HG03108 (cell line): ENCODE data around the gene SOWAHA.
"Not testable (repeated sequence)": the region's sequence is repeated elsewhere in the genome, so short reads cannot be mapped to it uniquely, and the experiment has no call there.

Source experiments
- ATAC-seq: cut with Tn5 transposase; IDR thresholded peaks from one replicate; pipeline ENCODE4 v1.9.1; 2021; ENCODE audit warnings: moderate library complexity; ENCODE audit not compliant: unreplicated experiment

The SOWAHA gene

GRCh38 chr5:132848270-132848669 is 35.2 kb downstream of the SOWAHA start:
- ATAC-seq = no peak

- ATAC-seq = no peak
Observed at GRCh38 chr5:132849347-132849746, 36.2 kb downstream of the SOWAHA start.

GRCh38 chr5:132850066-132850465 is 37.0 kb downstream of the SOWAHA start:
- ATAC-seq = no peak

GRCh38 chr5:132853323-132853722 is 40.2 kb downstream of the SOWAHA start:
- no peak for ATAC-seq

GRCh38 chr5:132853790-132854189 is 40.7 kb downstream of the SOWAHA start:
- no peak for ATAC-seq

GRCh38 chr5:132854301-132854700 is 41.2 kb downstream of the SOWAHA start:
- no peak for ATAC-seq

GRCh38 chr5:132854992-132855391 is 41.9 kb downstream of the SOWAHA start:
- ATAC-seq = not testable (repeated sequence)

- no peak for ATAC-seq
Observed at GRCh38 chr5:132856011-132856410, 42.9 kb downstream of the SOWAHA start.

- no peak for ATAC-seq
Observed at GRCh38 chr5:132859889-132860437, 46.9 kb downstream of the SOWAHA start.

- ATAC-seq = no peak
Observed at GRCh38 chr5:132860742-132861141, 47.6 kb downstream of the SOWAHA start.

- no peak for ATAC-seq
Observed at GRCh38 chr5:132865668-132866341, 52.7 kb downstream of the SOWAHA start.
